WERI-Rb-1 (cell line): ENCODE results near the gene B3GLCT.

Source experiments
- DNase-seq: peaks from one replicate; pipeline ENCODE4 v3.0.0-alpha.2; 2020
- H3K27ac ChIP-seq: fragments of 250-450 bp; sonication (Bioruptor Pico); 2 replicates; pipeline ENCODE4 v1.5.1; 2020; ENCODE audit warnings: mild to moderate bottlenecking, moderate library complexity
- H3K27me3 ChIP-seq: fragments of 250-450 bp; sonication (Bioruptor Pico); 2 replicates; pipeline ENCODE4 v1.5.1; 2021; ENCODE audit warnings: mild to moderate bottlenecking, low read depth, moderate library complexity; ENCODE audit not compliant: insufficient read depth, severe bottlenecking
- H3K36me3 ChIP-seq: fragments of 250-450 bp; sonication (Bioruptor Pico); 2 replicates; pipeline ENCODE4 v1.5.1; 2020; ENCODE audit warnings: mild to moderate bottlenecking, moderate library complexity
- H3K4me3 ChIP-seq: 2 replicates; pipeline ENCODE4 v1.5.1; 2011; ENCODE audit warnings: low read depth, mild to moderate bottlenecking, control low read depth, low read length
- H3K9me3 ChIP-seq: fragments of 250-450 bp; sonication (Bioruptor Pico); 2 replicates; pipeline ENCODE4 v1.5.1; 2021; ENCODE audit warnings: mild to moderate bottlenecking, moderate library complexity; ENCODE audit not compliant: severe bottlenecking
- CTCF ChIP-seq: IDR thresholded peaks from 2 replicates; pipeline ENCODE4 v1.5.1; 2011; ENCODE audit warnings: low read depth, mild to moderate bottlenecking, control low read depth, inconsistent platforms, low read length

Gene B3GLCT

GRCh38 chr13:31199849-31200636 lies at the start of gene B3GLCT:
Gene B3GLCT, plus strand, starts transcription at chr13:31199975. Its CDS starts 110 bp downstream, at chr13:31200085.
- no peaks in the 10 kb centered on the region for H3K9me3 ChIP-seq
- H3K27ac ChIP-seq = peak within 1 kb of the TSS; percentile 90
- TF ChIP-seq CTCF = peak; percentile 65
- peak; percentile 65 for DNase-seq
- peak within 1 kb of the TSS; percentile 61 for H3K4me3 ChIP-seq
- H3K27me3 ChIP-seq = no peaks in the 10 kb centered on the region
- no peaks in the 10 kb centered on the region for H3K36me3 ChIP-seq

GRCh38 chr13:31150315-31150985 lies 49.3 kb upstream of the B3GLCT start:
- no peaks in the 10 kb centered on the region for H3K27me3 ChIP-seq
- H3K9me3 ChIP-seq = no peaks in the 10 kb centered on the region
- H3K36me3 ChIP-seq = peaks cover 31% of the 10 kb centered on the region
- DNase-seq = no peak
- no peak overlapping the region for H3K4me3 ChIP-seq
- H3K27ac ChIP-seq = no peak overlapping the region
- TF ChIP-seq CTCF = no peak

GRCh38 chr13:31151837-31152236 lies 47.9 kb upstream of the B3GLCT start:
- no peak for TF ChIP-seq CTCF
- no peaks in the 10 kb centered on the region for H3K9me3 ChIP-seq
- peaks cover 28% of the 10 kb centered on the region for H3K36me3 ChIP-seq
- no peak overlapping the region for H3K27ac ChIP-seq
- H3K27me3 ChIP-seq = no peaks in the 10 kb centered on the region
- DNase-seq = no peak
- no peak overlapping the region for H3K4me3 ChIP-seq

- Histone ChIP-seq H3K9me3 (no peaks in the 10 kb centered on the region), H3K27ac (no peak overlapping the region), H3K36me3 (peaks cover 23% of the 10 kb centered on the region), H3K4me3 (no peak overlapping the region), H3K27me3 (no peaks in the 10 kb centered on the region)
- DNase-seq = no peak
- TF ChIP-seq CTCF = no peak
Measured at GRCh38 chr13:31154939-31155338, 44.8 kb upstream of the B3GLCT start.

GRCh38 chr13:31159306-31159705 lies 40.5 kb upstream of the B3GLCT start:
- no peaks in the 10 kb centered on the region for H3K27me3 ChIP-seq
- no peaks in the 10 kb centered on the region for H3K9me3 ChIP-seq
- no peak overlapping the region for H3K4me3 ChIP-seq
- no peak for TF ChIP-seq CTCF
- H3K27ac ChIP-seq = no peak overlapping the region
- peaks cover 6% of the 10 kb centered on the region for H3K36me3 ChIP-seq
- DNase-seq = no peak
